ENCODE data around the gene STEAP3. TPM values are rescaled to one million over a fixed set of nuclear protein-coding genes. Genes with fewer than 3 reads are reported as not detected.

Gene STEAP3
- total RNA-seq, 1 experiment from 2014 or later, result 15.4 TPM

DNA sequence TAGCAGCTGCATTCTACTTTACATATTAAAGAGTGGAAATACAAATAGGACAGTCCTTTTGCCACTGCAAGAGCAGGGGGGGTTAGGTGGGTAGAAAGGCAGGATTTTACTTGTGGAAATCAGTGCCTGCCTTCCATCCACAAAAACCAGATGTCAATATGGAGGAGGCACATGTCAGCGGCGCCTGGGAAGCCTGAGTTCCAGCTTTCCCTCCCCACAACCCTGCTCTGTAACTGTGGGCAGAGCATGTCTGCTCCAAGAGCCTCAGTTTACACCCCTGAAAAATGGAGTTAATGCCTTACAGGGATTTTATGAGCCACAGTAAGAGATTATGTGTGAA lies 32.9 kb downstream of the STEAP3 start:
- Mint-ChIP-seq H3K27me3 (ENCODE audit: low read depth) (no peaks in the 10 kb centered on the region), H3K4me1 (peaks cover 70% of the 10 kb centered on the region in 2 experiments), H3K9me3 (no peaks in the 10 kb centered on the region), H3K36me3 (ENCODE audit: insufficient read depth in 1 of 3, low read depth in 3 of 3) (peaks cover 9 to 26% (median 15%) of the 10 kb centered on the region in 3 experiments), H3K4me3 (peak overlapping the region in 1 of 2 experiments; percentile 31; a peak in 1 of 5 replicates), H3K27ac (peak overlapping the region; percentile 86 to 97 (median 97))
- TF ChIP-seq, protein P1, sequence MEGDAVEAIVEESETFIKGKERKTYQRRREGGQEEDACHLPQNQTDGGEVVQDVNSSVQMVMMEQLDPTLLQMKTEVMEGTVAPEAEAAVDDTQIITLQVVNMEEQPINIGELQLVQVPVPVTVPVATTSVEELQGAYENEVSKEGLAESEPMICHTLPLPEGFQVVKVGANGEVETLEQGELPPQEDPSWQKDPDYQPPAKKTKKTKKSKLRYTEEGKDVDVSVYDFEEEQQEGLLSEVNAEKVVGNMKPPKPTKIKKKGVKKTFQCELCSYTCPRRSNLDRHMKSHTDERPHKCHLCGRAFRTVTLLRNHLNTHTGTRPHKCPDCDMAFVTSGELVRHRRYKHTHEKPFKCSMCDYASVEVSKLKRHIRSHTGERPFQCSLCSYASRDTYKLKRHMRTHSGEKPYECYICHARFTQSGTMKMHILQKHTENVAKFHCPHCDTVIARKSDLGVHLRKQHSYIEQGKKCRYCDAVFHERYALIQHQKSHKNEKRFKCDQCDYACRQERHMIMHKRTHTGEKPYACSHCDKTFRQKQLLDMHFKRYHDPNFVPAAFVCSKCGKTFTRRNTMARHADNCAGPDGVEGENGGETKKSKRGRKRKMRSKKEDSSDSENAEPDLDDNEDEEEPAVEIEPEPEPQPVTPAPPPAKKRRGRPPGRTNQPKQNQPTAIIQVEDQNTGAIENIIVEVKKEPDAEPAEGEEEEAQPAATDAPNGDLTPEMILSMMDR (conservative IDR thresholded peaks at IDR 0.05), result no peak
- no peak overlapping the region for H3K56ac ChIP-seq (ENCODE audit: insufficient read length, low read depth, low read length)
- no peaks in the 10 kb centered on the region for H3K79me2 ChIP-seq (ENCODE audit: insufficient read depth, low read length)
- no peak overlapping the region for H2BK12ac ChIP-seq (ENCODE audit: insufficient read length, low read depth, low read length)
- H2AFZ ChIP-seq (ENCODE audit: low read length), result no peak overlapping the region
- peak overlapping the region; percentile 44 for H3K27ac ChIP-seq (ENCODE audit: insufficient read length, low read depth, low read length)
- no peaks in the 10 kb centered on the region; the same call in 1 of the 2 replicates for H3K4me1 ChIP-seq (ENCODE audit: insufficient read depth, low read length)
- no peak overlapping the region for H3K9ac ChIP-seq (ENCODE audit: extremely low read depth, insufficient read length, low read length)
- H3K4ac ChIP-seq (ENCODE audit: low read depth, low read length), result no peak overlapping the region
- no peaks in the 10 kb centered on the region for H3K9me3 ChIP-seq (ENCODE audit: control insufficient read depth, low read depth, low read length)
- H3T11ph ChIP-seq (ENCODE audit: low read length), result no peak overlapping the region
- no peak overlapping the region for H2BK15ac ChIP-seq (ENCODE audit: low read depth, low read length)
- H2BK5ac ChIP-seq (ENCODE audit: insufficient read length, low read length), result no peak overlapping the region
- no peaks in the 10 kb centered on the region for H4K20me1 ChIP-seq (ENCODE audit: control insufficient read depth, insufficient read depth, insufficient read length)
- H4K8ac ChIP-seq (replicated peaks; ENCODE audit: insufficient read length, low read depth, low read length), result no peak overlapping the region
- no peak for DNase-seq
- H3K18ac ChIP-seq (ENCODE audit: insufficient read length, low read depth, low read length), result no peak overlapping the region
- no peak overlapping the region for H4K5ac ChIP-seq (ENCODE audit: insufficient read length, low read depth, low read length)
- H2BK120ac ChIP-seq (ENCODE audit: low read depth, low read length, poor library complexity, severe bottlenecking), result no peak overlapping the region
- H3K27me3 ChIP-seq (ENCODE audit: insufficient read depth, low read length), result no peaks in the 10 kb centered on the region
- H3K79me1 ChIP-seq (ENCODE audit: insufficient read depth, low read depth, low read length, poor library complexity, severe bottlenecking), result no peaks in the 10 kb centered on the region
- H3K4me2 ChIP-seq (ENCODE audit: insufficient read depth, insufficient read length, low read length), result peak overlapping the region; percentile 59
- peak overlapping the region; percentile 15; the same call in 1 of the 2 replicates for H3K14ac ChIP-seq (ENCODE audit: insufficient read depth, low read length)
- WGBS (ENCODE audit: extremely low coverage, insufficient read length, low lambda C conversion rate), result no CpG with 5 or more reads among the region's 2 CpGs
- H2AK5ac ChIP-seq (ENCODE audit: insufficient read length, low read length), result no peak overlapping the region
- no peaks in the 10 kb centered on the region for H3K23me2 ChIP-seq (ENCODE audit: insufficient read length, low read depth, low read length, poor library complexity, severe bottlenecking)
- H2BK20ac ChIP-seq (ENCODE audit: low read depth, low read length, poor library complexity, severe bottlenecking), result no peak overlapping the region
- H3K23ac ChIP-seq (ENCODE audit: insufficient read length, low read depth, low read length), result no peak overlapping the region
- no peak overlapping the region for H4K91ac ChIP-seq (ENCODE audit: insufficient read length, low read depth, low read length)
